ENCODE results near the gene NUCB2.
A peak's percentile ranks its signal among the peaks of the same experiment; 100 is the strongest.

NUCB2 gene

DNA sequence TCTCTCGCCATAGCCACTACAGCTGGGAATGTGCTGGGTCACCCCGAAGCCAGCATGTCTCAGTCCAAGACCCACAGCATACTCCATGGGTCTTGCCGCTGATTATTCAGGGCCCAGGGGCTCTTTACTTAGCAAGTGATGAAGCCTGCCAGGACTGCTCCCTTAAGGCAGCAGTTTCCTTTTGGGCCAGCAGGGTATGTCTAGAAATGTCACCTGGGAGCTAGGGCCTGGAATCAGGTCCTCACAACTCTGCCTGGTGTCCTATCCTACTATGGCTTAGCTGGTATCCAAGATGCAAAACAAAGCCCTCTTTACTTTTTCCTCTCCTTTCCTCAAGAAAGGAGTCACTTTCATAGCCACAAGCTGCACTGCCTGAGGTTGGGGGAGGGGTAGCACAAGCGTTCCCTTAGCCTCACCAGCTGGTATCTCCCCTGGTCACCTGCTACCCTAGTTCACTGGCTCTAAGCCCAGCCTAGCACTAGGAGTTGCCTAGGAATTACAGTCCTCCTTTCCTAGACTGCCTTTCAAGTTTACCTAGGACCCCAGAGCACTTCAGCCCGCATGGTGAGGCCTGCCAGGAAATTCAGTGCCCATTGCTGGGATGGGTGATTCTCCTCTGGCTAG lies 52.4 kb downstream of the NUCB2 start:
- TF ChIP-seq, protein P1, sequence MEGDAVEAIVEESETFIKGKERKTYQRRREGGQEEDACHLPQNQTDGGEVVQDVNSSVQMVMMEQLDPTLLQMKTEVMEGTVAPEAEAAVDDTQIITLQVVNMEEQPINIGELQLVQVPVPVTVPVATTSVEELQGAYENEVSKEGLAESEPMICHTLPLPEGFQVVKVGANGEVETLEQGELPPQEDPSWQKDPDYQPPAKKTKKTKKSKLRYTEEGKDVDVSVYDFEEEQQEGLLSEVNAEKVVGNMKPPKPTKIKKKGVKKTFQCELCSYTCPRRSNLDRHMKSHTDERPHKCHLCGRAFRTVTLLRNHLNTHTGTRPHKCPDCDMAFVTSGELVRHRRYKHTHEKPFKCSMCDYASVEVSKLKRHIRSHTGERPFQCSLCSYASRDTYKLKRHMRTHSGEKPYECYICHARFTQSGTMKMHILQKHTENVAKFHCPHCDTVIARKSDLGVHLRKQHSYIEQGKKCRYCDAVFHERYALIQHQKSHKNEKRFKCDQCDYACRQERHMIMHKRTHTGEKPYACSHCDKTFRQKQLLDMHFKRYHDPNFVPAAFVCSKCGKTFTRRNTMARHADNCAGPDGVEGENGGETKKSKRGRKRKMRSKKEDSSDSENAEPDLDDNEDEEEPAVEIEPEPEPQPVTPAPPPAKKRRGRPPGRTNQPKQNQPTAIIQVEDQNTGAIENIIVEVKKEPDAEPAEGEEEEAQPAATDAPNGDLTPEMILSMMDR (IDR thresholded peaks at IDR 0.05; ENCODE audit: control insufficient read depth, insufficient read depth, low read depth, low read length, missing control alignments): no peak
- no peak overlapping the region for H3K4me3 ChIP-seq (ENCODE audit: control insufficient read depth, low read depth, low read length)
- DNase-seq (ENCODE audit: low read depth): no peak

DNA sequence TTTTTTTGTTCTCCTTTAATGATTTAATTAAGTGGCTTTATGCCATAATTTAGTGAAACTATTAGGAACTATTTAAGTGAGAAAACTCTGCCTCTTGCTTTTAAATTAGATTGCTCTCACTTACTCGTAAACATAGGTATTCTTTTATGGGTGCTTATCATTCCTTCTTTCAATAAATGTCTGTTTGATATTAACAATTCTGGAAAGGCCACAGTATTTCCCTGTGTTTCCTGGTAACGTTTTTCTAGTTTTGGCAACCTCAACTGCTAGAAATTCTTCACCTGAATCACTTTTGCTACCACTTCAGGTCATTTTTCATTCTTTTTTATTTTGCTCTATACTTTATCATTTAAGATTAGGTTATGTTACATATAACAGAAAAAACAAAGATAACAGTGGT lies 55.1 kb downstream of the NUCB2 start:
- no peak for DNase-seq (ENCODE audit: low read depth)
- TF ChIP-seq, protein P1 (IDR thresholded peaks at IDR 0.05; ENCODE audit: control insufficient read depth, insufficient read depth, low read depth, low read length, missing control alignments): no peak
- no peak overlapping the region for H3K4me3 ChIP-seq (ENCODE audit: control insufficient read depth, low read depth, low read length)

DNA sequence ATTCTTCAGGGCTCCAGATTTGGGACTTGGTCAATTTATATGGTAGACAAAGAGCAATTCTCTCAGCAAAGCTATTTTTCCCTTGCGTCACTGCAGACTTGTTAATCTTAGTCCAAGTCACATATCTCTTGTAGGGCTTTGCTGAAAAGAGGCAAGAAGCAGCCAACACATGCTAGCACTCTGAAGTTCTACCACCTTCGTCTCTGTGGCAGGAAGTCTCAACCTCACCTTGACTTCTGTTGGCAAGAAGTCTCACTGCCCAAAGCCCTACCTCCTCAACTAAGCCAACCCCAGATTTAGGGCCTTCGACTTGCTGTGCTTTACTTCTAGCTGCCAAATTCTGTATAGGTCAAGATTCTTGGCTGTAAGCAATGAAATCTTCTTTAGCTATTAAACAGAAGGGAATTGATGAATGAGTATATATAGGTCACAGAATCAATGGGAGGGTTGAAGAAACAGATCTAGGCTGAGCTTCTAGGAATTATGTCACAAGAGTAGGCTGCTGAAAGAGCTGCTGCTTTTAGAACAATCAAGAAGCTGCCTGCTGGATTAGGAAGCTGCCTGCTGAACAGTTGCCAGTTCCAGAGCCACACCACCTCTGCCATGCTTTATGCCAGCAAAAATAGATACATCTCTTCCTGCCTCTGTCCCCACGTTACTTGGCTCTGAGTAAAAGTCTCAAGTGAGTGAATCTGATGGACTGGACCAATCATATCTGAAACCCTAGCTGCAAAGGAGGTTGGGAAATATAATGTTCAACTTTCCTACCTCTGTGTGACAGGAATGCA lies 57.5 kb downstream of the NUCB2 start:
- H3K4me3 ChIP-seq (ENCODE audit: control insufficient read depth, low read depth, low read length): no peak overlapping the region
- TF ChIP-seq, protein P1 (IDR thresholded peaks at IDR 0.05; ENCODE audit: control insufficient read depth, insufficient read depth, low read depth, low read length, missing control alignments): no peak
- DNase-seq (ENCODE audit: low read depth): no peak

DNA sequence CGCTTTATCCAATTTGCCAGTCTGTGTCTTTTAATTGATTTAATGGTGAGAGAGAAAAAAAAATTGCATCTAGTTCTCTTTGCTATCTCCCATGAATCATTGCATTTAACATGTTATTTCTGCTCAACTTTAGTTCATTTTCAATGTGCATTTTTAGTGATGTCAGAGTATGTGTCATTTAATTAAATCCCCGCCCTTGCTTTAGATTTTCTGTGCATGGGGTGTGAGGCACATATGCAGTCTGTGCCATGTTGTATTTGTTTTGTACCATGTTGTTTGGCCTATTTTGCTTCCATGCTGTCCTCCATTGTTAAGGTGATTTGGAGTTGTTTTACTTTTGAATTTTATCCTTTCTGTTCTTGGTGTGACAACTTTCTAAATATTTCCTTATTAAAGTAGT lies 66.7 kb downstream of the NUCB2 start:
- no peak overlapping the region for H3K4me3 ChIP-seq (ENCODE audit: control insufficient read depth, low read depth, low read length)
- DNase-seq (ENCODE audit: low read depth): no peak
- TF ChIP-seq, protein P1 (IDR thresholded peaks at IDR 0.05; ENCODE audit: control insufficient read depth, insufficient read depth, low read depth, low read length, missing control alignments): no peak

DNA sequence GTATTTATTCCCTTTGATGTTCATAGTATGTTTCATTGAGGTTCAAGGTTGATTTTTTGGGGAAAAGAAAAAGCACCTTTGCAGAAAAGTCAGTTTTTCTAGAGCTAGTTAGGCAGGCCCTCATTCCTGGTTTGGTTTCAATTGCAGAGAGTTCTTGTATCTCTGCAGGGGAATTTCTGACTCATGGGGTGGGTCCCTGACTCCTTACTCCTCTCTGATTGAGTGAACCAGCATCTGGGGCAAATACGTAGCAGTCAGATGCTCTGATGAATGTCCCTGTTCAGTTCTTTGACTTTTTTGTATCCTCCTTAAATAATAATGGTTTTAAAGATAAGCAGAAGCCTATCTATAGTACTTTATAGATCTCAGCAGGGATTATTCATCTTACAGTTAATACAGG lies 67.4 kb downstream of the NUCB2 start:
- peak; percentile 57 for DNase-seq (ENCODE audit: low read depth)
- TF ChIP-seq, protein P1 (IDR thresholded peaks at IDR 0.05; ENCODE audit: control insufficient read depth, insufficient read depth, low read depth, low read length, missing control alignments): no peak
- no peak overlapping the region for H3K4me3 ChIP-seq (ENCODE audit: control insufficient read depth, low read depth, low read length)

DNA sequence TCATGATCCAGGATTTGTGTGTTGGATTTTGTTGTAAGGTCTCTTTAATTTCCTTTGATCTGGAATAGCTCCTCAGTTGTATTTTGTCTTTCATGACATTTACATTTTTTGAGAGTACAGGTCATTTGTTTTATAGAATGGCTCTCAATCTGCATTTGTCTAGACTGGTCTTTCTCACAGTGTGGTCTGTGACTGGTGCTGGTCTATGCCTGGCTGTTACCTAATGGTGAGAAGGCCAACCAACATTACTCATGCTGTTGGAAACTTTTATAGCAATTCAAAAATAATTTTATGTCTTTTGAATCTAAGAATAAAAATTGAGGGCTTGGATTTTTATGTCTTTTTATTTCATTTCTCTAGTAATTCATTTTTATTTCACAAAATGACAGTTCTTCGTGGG lies 71.1 kb downstream of the NUCB2 start:
- TF ChIP-seq, protein P1 (IDR thresholded peaks at IDR 0.05; ENCODE audit: control insufficient read depth, insufficient read depth, low read depth, low read length, missing control alignments): no peak
- no peak overlapping the region for H3K4me3 ChIP-seq (ENCODE audit: control insufficient read depth, low read depth, low read length)
- no peak for DNase-seq (ENCODE audit: low read depth)

All from AG09309 (cell line).